Measurements from ENCODE around the gene RBM38.
A peak's percentile ranks its signal among the peaks of the same experiment; 100 is the strongest.
"Not testable (repeated sequence)": the region's sequence is repeated elsewhere in the genome, so short reads cannot be mapped to it uniquely, and the experiment has no call there.

RBM38 gene

GRCh38 chr20:57414867-57415592, 23.8 kb downstream of the RBM38 start:
- H3K36me3 Mint-ChIP-seq, result no peaks in the 10 kb centered on the region
- H3K27me3 Mint-ChIP-seq, result no peaks in the 10 kb centered on the region
- H3K4me3 Mint-ChIP-seq, result no peak overlapping the region
- no peaks in the 10 kb centered on the region for H3K9me3 Mint-ChIP-seq
- H3K27ac Mint-ChIP-seq, result no peak overlapping the region
- peaks cover 26% of the 10 kb centered on the region for H3K4me1 Mint-ChIP-seq

- Mint-ChIP-seq H3K4me3 (no peak overlapping the region), H3K4me1 (peaks cover 26% of the 10 kb centered on the region), H3K36me3 (no peaks in the 10 kb centered on the region), H3K27ac (no peak overlapping the region), H3K27me3 (no peaks in the 10 kb centered on the region), H3K9me3 (no peaks in the 10 kb centered on the region)
Observed at GRCh38 chr20:57415771-57416170, 24.6 kb downstream of the RBM38 start.

GRCh38 chr20:57416296-57417022, 25.3 kb downstream of the RBM38 start:
- Mint-ChIP-seq H3K27ac (no peak overlapping the region), H3K4me1 (peaks cover 23% of the 10 kb centered on the region), H3K9me3 (no peaks in the 10 kb centered on the region), H3K36me3 (no peaks in the 10 kb centered on the region), H3K27me3 (no peaks in the 10 kb centered on the region), H3K4me3 (no peak overlapping the region)

GRCh38 chr20:57417051-57417689, 26.0 kb downstream of the RBM38 start:
- no peaks in the 10 kb centered on the region for H3K36me3 Mint-ChIP-seq
- H3K4me1 Mint-ChIP-seq, result peaks cover 28% of the 10 kb centered on the region
- no peak overlapping the region for H3K27ac Mint-ChIP-seq
- no peaks in the 10 kb centered on the region for H3K9me3 Mint-ChIP-seq
- H3K27me3 Mint-ChIP-seq, result no peaks in the 10 kb centered on the region
- H3K4me3 Mint-ChIP-seq, result no peak overlapping the region

- H3K4me3 Mint-ChIP-seq, result no peak overlapping the region
- peaks cover 24% of the 10 kb centered on the region for H3K4me1 Mint-ChIP-seq
- H3K27ac Mint-ChIP-seq, result no peak overlapping the region
- H3K36me3 Mint-ChIP-seq, result no peaks in the 10 kb centered on the region
- no peaks in the 10 kb centered on the region for H3K27me3 Mint-ChIP-seq
- H3K9me3 Mint-ChIP-seq, result no peaks in the 10 kb centered on the region
Observed at GRCh38 chr20:57417830-57418780, 26.9 kb downstream of the RBM38 start.

GRCh38 chr20:57419479-57419878, 28.3 kb downstream of the RBM38 start:
- not testable (repeated sequence) for H3K9me3 Mint-ChIP-seq, H3K27ac Mint-ChIP-seq, H3K27me3 Mint-ChIP-seq, H3K4me3 Mint-ChIP-seq, H3K36me3 Mint-ChIP-seq
- H3K4me1 Mint-ChIP-seq, result peaks cover 32% of the 10 kb centered on the region

- peaks cover 36% of the 10 kb centered on the region for H3K4me1 Mint-ChIP-seq
- no peaks in the 10 kb centered on the region for H3K27me3 Mint-ChIP-seq
- no peak overlapping the region for H3K4me3 Mint-ChIP-seq
- H3K36me3 Mint-ChIP-seq, result no peaks in the 10 kb centered on the region
- H3K27ac Mint-ChIP-seq, result no peak overlapping the region
- H3K9me3 Mint-ChIP-seq, result no peaks in the 10 kb centered on the region
Observed at GRCh38 chr20:57420571-57421252, 29.5 kb downstream of the RBM38 start.

GRCh38 chr20:57421253-57422220, 30.3 kb downstream of the RBM38 start:
- Mint-ChIP-seq H3K4me3 (no peak overlapping the region), H3K27me3 (no peaks in the 10 kb centered on the region), H3K4me1 (peaks cover 37% of the 10 kb centered on the region), H3K27ac (no peak overlapping the region), H3K9me3 (no peaks in the 10 kb centered on the region), H3K36me3 (no peaks in the 10 kb centered on the region)

GRCh38 chr20:57422254-57422653, 31.1 kb downstream of the RBM38 start:
- peaks cover 41% of the 10 kb centered on the region for H3K4me1 Mint-ChIP-seq
- no peaks in the 10 kb centered on the region for H3K27me3 Mint-ChIP-seq
- no peaks in the 10 kb centered on the region for H3K36me3 Mint-ChIP-seq
- H3K4me3 Mint-ChIP-seq, result no peak overlapping the region
- H3K27ac Mint-ChIP-seq, result peak overlapping the region; percentile 68
- H3K9me3 Mint-ChIP-seq, result no peaks in the 10 kb centered on the region

- no peaks in the 10 kb centered on the region for H3K9me3 Mint-ChIP-seq
- peak overlapping the region; percentile 33 for H3K27ac Mint-ChIP-seq
- H3K4me1 Mint-ChIP-seq, result peaks cover 37% of the 10 kb centered on the region
- no peak overlapping the region for H3K4me3 Mint-ChIP-seq
- H3K27me3 Mint-ChIP-seq, result no peaks in the 10 kb centered on the region
- no peaks in the 10 kb centered on the region for H3K36me3 Mint-ChIP-seq
Observed at GRCh38 chr20:57425150-57426013, 34.2 kb downstream of the RBM38 start.

GRCh38 chr20:57426271-57426689, 35.1 kb downstream of the RBM38 start:
- H3K27me3 Mint-ChIP-seq, result no peaks in the 10 kb centered on the region

GRCh38 chr20:57426831-57427230, 35.6 kb downstream of the RBM38 start:
- H3K27ac Mint-ChIP-seq, result no peak overlapping the region
- no peaks in the 10 kb centered on the region for H3K36me3 Mint-ChIP-seq
- H3K4me1 Mint-ChIP-seq, result peaks cover 44% of the 10 kb centered on the region
- no peak overlapping the region for H3K4me3 Mint-ChIP-seq
- H3K9me3 Mint-ChIP-seq, result no peaks in the 10 kb centered on the region
- no peaks in the 10 kb centered on the region for H3K27me3 Mint-ChIP-seq

More at GRCh38 chr20:57426271-57426689, 35.1 kb downstream of the RBM38 start:
- Mint-ChIP-seq H3K4me3 (no peak overlapping the region), H3K36me3 (no peaks in the 10 kb centered on the region), H3K4me1 (peaks cover 41% of the 10 kb centered on the region), H3K27ac (no peak overlapping the region), H3K9me3 (no peaks in the 10 kb centered on the region)

Data from activated naive CD4-positive, alpha-beta T cell treated with anti-CD3 and anti-CD28 coated beads, Interleukin-2, amount 50 U/mL, for 24 hours (primary cell).